ENCODE data around the gene ARHGAP4.

The ARHGAP4 gene

DNA sequence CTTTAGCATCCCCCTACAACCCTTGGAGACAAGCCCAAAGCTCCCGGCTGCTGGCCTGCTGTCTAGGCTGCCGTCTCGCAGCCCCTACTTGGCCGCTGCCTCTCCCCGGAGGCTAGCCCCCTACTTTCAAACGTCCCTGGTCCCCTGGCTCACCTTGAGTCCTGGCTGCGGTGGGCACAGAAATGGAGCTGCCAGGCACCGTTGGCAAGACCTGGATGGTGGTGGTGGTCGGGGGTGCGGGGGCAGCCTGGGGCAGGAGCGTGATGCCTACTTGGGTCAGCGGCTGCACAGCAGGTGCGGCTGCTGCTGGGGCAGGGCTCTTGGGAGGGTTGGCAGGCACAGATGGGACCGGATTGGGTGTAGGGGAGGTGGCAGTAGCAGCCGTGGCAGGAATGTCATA lies 33.6 kb upstream of the ARHGAP4 start:
- TF ChIP-seq NFIC (IDR thresholded peaks at IDR 0.05) (no peak), TCF12 (IDR thresholded peaks at IDR 0.05; ENCODE audit: low read depth) (no peak), CEBPB (IDR thresholded peaks at IDR 0.05) (no peak), RAD21 (IDR thresholded peaks at IDR 0.05; ENCODE audit: low read depth) (no peak), TAF1 (IDR thresholded peaks at IDR 0.05; ENCODE audit: low read depth) (no peak), EGR1 (IDR thresholded peaks at IDR 0.05) (no peak), YY1 (IDR thresholded peaks at IDR 0.05; ENCODE audit: low read depth) (no peak), FOXM1 (IDR thresholded peaks at IDR 0.05; ENCODE audit: borderline replicate concordance, low read depth) (no peak), ZBTB7A (IDR thresholded peaks at IDR 0.05; ENCODE audit: low read depth) (no peak), EP300 (IDR thresholded peaks at IDR 0.05; ENCODE audit: borderline replicate concordance) (no peak), TEAD4 (IDR thresholded peaks at IDR 0.05) (no peak), CREB1 (IDR thresholded peaks at IDR 0.05; ENCODE audit: low read depth) (no peak)
- TF ChIP-seq, protein P1, sequence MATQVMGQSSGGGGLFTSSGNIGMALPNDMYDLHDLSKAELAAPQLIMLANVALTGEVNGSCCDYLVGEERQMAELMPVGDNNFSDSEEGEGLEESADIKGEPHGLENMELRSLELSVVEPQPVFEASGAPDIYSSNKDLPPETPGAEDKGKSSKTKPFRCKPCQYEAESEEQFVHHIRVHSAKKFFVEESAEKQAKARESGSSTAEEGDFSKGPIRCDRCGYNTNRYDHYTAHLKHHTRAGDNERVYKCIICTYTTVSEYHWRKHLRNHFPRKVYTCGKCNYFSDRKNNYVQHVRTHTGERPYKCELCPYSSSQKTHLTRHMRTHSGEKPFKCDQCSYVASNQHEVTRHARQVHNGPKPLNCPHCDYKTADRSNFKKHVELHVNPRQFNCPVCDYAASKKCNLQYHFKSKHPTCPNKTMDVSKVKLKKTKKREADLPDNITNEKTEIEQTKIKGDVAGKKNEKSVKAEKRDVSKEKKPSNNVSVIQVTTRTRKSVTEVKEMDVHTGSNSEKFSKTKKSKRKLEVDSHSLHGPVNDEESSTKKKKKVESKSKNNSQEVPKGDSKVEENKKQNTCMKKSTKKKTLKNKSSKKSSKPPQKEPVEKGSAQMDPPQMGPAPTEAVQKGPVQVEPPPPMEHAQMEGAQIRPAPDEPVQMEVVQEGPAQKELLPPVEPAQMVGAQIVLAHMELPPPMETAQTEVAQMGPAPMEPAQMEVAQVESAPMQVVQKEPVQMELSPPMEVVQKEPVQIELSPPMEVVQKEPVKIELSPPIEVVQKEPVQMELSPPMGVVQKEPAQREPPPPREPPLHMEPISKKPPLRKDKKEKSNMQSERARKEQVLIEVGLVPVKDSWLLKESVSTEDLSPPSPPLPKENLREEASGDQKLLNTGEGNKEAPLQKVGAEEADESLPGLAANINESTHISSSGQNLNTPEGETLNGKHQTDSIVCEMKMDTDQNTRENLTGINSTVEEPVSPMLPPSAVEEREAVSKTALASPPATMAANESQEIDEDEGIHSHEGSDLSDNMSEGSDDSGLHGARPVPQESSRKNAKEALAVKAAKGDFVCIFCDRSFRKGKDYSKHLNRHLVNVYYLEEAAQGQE (IDR thresholded peaks at IDR 0.05; ENCODE audit: low read depth): no peak
- TF ChIP-seq, protein P2, sequence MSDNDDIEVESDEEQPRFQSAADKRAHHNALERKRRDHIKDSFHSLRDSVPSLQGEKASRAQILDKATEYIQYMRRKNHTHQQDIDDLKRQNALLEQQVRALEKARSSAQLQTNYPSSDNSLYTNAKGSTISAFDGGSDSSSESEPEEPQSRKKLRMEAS (IDR thresholded peaks at IDR 0.05): no peak
- TF ChIP-seq, protein P3, sequence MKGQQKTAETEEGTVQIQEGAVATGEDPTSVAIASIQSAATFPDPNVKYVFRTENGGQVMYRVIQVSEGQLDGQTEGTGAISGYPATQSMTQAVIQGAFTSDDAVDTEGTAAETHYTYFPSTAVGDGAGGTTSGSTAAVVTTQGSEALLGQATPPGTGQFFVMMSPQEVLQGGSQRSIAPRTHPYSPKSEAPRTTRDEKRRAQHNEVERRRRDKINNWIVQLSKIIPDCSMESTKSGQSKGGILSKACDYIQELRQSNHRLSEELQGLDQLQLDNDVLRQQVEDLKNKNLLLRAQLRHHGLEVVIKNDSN (IDR thresholded peaks at IDR 0.05): no peak

DNA sequence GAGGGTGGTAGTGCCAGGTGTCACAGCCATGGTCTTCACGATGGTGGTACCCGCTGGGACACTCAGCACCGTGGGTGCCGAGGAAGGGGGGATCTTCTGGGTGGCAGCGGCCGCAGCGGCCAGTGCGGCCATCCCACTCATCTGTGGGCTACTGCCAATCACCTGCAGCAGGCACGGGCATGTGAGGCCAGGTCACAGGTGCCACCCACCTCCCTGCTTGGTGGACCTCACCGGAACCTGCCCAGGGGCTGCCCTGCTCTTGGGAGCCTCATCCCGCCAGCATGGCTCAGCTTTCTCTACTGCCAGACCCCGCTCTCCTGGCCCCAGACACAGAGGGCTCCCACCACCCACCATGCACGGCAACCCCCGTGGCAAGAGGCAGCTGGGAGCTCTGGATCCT lies 32.5 kb upstream of the ARHGAP4 start:
- TF ChIP-seq RAD21 (IDR thresholded peaks at IDR 0.05; ENCODE audit: low read depth): no peak
- no peak for TF ChIP-seq NFIC (IDR thresholded peaks at IDR 0.05)
- no peak for TF ChIP-seq TCF12 (IDR thresholded peaks at IDR 0.05; ENCODE audit: low read depth)
- TF ChIP-seq CREB1 (IDR thresholded peaks at IDR 0.05; ENCODE audit: low read depth): no peak
- TF ChIP-seq ZBTB7A (IDR thresholded peaks at IDR 0.05; ENCODE audit: low read depth): no peak
- TF ChIP-seq, protein P3 (IDR thresholded peaks at IDR 0.05): no peak
- no peak for TF ChIP-seq CEBPB (IDR thresholded peaks at IDR 0.05)
- TF ChIP-seq FOXM1 (IDR thresholded peaks at IDR 0.05; ENCODE audit: borderline replicate concordance, low read depth): no peak
- TF ChIP-seq TEAD4 (IDR thresholded peaks at IDR 0.05): no peak
- TF ChIP-seq TAF1 (IDR thresholded peaks at IDR 0.05; ENCODE audit: low read depth): no peak
- TF ChIP-seq EP300 (IDR thresholded peaks at IDR 0.05; ENCODE audit: borderline replicate concordance): no peak
- no peak for TF ChIP-seq YY1 (IDR thresholded peaks at IDR 0.05; ENCODE audit: low read depth)
- TF ChIP-seq, protein P2 (IDR thresholded peaks at IDR 0.05): no peak
- TF ChIP-seq, protein P1 (IDR thresholded peaks at IDR 0.05; ENCODE audit: low read depth): no peak
- no peak for TF ChIP-seq EGR1 (IDR thresholded peaks at IDR 0.05)

DNA sequence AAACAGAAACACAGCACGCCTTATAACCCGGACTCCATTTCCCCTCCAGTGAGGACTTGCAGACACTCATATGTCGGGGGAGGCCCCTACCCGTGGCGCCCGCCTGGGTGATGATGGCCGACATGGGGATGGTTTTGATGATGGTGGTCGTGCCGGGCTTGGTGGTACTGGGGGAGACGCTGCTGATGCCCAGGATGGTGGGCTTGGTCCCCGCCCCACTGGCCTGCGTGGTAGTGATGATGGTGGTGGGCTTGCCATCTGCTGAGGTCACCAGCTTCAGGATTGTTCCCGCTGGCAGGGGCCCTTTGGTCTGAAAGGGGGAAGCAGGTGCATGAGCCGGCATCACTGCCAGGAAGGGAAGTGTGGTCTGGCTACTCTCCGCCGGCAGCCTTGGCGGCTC lies 31.2 kb upstream of the ARHGAP4 start:
- no peak for TF ChIP-seq TEAD4 (IDR thresholded peaks at IDR 0.05)
- TF ChIP-seq, protein P1 (IDR thresholded peaks at IDR 0.05; ENCODE audit: low read depth): no peak
- TF ChIP-seq TAF1 (IDR thresholded peaks at IDR 0.05; ENCODE audit: low read depth): no peak
- no peak for TF ChIP-seq RAD21 (IDR thresholded peaks at IDR 0.05; ENCODE audit: low read depth)

DNA sequence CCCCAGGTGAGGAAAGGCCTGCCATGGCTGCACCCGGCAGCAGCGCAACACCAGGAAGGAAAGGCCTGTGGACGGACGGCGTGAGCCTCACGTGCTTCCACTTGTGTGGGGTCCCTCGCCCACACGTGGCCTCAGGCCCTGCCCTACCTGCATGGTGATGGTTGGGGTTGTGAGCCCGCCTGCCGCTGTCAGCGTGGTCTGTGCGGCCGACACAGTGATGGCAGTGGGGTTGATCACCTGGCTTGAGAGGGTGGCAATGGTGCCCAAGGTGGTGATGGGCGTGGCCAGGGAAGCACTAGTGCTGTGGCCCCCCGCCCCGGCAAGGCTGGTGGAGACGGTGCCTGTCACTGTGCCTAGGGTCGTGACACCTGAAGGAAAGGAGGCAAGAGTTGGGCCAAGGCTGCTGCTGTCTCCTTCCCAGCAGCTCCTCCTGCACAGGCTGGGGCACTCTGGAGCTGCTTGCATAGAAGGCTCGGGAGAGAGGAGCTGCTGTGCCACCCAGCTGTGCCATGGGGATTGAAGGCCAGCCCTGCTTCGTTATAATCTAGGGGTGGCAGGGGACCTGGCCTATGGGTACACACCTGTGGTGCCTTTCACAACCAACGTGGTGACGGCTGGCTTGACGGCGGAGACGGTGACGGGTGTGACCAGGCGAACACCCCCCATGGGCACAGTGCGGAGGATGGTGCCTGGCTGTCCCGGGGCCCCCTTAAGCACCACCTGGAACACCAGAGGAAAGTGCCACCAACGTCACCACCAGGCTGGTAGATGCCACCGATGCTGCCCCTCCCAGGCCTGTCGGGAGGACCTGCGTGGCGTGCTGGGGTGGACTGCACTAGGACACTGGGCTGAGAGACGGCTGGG lies 30.2 kb upstream of the ARHGAP4 start:
- TF ChIP-seq CEBPB (IDR thresholded peaks at IDR 0.05) (no peak), RAD21 (IDR thresholded peaks at IDR 0.05; ENCODE audit: low read depth) (no peak), FOXM1 (IDR thresholded peaks at IDR 0.05; ENCODE audit: borderline replicate concordance, low read depth) (no peak)
- TF ChIP-seq, protein P3 (IDR thresholded peaks at IDR 0.05): no peak
